ENCODE measurements around the gene LATS1.
"Not testable (repeated sequence)": the region's sequence is repeated elsewhere in the genome, so short reads cannot be mapped to it uniquely, and the experiment has no call there.

LATS1 gene

DNA sequence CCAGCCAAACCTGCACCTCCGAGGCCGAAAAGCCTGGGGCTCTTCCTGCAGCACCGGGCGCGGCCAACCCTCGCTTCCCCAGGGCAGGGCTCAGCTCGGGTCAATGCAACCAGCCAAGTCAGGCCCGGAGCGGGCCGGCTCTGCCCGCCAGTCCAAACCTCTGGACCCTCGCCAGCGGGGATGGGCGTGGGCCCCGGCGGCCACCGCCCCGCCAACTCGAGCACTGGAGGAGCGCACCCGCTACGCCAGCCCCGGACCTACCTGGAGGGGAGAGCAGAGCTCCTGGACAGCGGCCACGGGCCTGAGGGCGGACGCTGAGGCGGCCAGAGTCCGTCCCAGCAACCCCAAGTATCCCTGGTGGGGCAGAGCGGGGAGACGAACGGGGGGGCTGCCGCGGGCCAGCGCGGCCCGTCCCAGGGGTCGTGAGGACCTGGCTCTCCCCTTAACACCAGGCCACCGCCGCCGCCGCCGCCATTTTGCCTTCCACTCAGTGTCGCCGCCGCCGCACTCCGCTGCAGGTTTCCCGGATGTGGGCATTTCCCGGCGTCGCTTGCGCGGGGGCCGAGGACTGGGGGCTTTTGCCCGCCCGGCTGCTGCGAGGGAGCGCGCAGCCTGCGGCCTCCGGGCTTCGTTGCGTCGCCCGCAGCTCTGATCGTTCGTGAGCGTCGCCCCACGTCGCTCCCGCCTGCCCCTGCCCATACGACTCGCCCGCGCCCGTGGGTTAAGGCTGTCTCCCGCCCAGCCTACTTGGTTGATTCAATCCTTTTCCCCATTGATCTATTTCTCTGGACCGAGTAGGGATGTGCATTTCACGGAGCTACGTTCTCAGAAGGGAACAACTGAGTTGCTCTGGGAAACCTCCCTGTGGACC lies at the start of gene LATS1:
TSS of gene LATS1 (minus strand) at position 514 of the 871 bp plus-strand sequence. CDS start 15,975 bp downstream, outside the sequence.
- peak; percentile 90 for DNase-seq

DNA sequence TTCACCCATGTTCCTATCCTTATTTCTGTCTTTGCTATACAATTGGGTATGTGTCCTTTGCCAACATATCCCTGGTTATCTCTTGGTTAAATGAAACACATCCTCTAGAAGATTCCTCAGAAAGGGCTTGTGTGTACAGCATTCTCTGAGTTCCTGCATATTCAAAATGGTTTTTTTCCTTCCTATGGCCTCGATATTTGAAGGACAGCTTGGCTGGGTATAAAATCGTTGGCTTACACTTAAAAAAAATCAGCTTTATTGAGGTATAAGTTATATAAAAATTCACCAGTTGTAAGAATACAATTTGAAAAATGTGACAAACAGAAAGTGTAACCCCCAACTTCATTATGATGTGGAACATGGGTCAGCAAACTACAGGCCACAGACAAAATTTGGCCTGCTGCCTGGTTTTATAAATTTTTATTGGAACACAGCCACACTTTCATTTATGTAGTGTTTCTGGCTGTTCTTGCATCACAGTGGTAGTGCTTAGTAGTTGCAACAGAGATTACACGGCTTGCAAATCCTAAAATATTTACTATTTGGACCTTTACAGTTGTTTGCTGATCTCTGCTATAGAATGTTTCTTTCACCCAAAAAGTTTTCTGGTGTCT lies 48.4 kb upstream of the LATS1 start:
- DNase-seq: no peak

DNA sequence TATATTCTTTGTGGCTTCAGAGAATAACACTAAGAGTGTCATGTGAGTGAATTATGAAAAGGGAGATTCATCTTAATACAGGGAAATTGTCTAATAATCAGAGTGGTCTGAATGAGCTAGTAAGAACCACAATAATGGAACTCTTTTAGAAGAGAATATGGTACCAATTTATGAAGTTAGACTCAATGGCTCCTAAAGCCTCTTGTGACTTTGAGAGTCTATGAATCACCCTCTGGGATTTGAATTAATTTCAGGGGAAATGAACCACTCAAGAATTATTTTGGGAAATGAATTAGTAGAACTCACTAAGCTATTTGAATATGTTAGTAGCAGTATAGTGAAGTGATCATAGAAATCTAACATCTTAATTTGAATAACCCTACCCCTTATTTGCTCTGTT lies 46.0 kb upstream of the LATS1 start:
- DNase-seq: no peak

DNA sequence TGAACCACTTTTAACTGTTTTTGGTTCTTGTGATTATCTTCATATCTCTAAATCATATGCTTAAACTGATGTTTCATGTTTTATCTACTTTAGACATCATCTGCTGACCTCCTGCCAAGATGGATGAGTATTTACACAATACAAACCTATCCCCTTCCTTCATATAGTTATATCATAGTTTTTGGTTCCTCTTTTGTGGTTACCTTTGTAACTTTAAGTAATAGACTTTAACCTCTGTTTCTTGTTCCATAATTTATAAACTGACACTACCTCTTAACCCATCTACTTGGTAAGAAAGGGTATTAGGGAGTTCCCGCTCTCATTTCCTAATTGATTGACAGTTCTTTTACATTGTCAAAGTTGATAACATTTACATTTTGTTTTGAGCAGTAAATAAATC lies 43.5 kb upstream of the LATS1 start:
- DNase-seq: no peak

DNA sequence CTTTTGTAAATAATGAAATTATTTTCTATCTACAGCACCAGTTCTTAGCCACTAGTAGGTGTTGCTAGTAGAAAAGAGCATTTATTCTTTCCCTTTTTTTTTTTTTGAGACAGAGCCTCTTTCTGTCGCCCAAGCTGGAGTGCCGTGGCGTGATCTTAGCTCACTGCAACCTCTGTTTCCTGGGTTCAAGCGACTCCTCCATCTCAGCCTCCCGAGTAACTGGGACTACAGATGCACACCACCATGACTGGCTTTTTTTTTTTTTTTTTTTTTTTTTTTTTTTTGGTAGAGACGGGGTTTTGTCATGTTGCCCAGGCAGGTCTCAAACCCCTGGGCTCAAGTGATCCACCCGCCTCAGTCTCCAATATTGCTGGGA lies 38.3 kb upstream of the LATS1 start:
- no peak for DNase-seq

DNA sequence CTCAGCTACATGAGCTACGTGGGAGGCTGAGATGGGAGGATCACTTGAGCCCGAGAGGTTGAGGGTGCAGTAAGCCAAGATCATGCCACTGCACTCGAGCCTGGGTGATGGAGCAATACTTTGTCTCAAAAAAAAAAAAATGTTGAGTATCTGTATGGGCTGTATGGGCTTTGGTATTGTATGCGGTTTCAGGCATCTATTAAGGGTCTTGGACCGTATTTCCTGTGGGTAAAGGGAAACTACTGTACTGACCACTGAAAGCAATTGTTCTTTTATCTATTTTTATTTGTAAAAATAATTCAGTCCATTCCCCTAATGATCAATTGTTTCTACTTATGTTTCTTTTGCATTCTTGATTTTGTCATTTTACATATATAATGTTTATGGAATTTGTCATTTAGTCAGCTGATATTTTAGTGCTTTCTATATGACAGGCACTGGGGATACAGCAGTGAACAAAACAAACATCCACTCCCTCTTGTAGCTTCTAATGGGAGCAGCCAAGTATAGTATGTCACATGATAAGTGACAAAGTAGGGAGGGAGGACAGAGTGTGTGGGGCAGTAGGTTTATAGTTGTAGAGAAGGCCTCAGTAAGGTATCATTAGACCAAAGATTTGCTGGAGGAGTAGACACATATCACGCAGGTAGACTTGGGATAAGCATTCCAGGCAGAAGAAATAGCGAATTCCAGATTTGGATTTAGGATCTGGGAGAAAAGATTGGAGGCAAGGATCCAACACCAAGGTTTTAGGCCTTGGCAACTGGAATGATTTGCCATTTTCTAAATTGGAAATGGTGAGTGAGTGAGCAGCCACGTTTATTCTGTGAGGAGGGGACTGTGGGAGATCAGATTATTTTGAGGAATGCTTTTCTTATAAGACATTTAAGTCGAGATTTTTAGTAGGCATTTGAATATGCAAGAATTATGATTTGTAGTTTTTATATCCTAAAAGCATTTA lies 37.7 kb upstream of the LATS1 start:
- DNase-seq: no peak

DNA sequence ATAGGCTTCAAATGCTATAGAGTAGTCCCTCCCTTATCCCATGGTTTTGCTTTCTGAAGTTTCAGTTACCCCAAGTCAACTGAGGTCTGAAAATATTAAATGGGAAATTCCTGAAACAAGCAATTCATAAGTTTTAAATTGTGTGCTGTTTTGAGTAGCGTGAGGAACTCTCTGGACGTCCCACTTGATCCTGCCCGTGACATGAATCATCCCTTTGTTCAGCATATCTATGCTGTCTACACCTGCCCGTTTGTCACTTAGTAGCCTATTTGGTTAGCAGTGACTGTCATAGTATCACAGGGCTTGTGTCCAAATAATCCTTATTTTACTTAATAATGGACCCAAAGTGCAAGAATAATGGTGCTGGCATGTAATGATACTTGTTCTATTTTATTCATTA lies 36.6 kb upstream of the LATS1 start:
- DNase-seq: no peak

DNA sequence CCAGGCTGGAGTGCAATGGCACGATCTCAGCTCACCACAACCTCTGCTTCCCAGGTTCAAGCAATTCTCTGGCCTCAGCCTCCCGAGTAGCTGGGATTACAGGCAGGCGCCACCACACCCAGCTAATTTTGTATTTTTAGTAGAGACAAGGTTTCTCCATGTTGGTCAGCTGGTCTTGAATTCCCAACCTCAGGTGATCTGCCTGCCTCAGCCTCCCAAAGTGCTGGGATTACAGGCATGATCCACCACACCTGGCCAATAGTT lies 35.4 kb upstream of the LATS1 start:
- DNase-seq: not testable (repeated sequence)

DNA sequence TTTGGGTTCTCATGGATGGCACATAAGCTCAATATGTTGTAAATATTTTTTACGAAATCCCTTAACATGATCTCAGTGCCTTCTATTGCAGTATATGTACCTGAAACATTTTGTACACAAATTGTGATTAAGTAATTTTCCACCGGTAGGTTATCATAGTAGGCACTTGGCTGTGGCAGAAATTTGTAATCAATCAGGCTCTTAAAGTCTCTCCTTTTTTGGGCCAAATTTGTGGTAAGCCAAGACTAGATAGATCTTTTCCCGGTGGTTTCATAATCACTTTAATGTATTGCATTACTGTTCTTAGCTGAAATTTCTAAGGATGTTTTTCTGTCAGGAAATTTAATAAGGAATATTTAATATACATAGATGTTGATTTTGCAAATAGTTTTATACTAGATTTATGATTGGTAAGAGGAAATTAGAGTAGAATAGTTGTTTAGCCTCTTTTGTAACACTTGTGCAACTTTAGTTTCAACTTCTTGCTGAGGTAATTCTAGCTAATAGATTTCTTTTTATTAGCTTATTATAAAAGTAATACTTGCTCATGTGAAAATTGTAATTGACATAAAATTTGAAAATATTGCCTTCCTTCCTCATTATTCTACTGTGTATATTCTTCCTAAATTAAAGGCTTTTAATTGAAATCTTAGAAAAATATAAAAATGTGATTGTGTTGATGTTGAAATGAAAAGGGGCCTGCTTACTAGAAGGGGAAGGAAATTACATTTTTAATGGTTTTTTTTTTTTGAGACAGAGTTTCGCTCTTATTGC lies 34.9 kb upstream of the LATS1 start:
- DNase-seq: no peak

DNA sequence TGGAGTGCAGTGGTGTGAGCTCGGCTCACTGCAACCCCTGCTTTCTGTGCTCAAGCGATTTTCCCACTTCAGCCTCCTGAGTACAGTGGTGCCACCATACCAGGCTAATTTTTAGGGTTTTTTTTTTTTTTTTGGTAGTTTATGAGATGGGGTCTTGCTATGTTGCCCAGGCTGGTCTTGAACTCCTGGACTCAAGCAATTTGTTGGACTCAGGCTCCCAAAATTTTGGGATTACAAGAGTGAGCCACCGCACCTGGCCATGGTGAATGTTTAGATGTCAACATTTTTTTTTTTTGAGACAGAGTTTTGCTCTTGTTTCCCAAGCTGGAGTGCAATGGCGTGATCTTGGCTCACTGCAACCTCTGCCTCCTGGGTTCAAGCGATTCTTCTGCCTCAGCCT lies 34.0 kb upstream of the LATS1 start:
- not testable (repeated sequence) for DNase-seq

DNA sequence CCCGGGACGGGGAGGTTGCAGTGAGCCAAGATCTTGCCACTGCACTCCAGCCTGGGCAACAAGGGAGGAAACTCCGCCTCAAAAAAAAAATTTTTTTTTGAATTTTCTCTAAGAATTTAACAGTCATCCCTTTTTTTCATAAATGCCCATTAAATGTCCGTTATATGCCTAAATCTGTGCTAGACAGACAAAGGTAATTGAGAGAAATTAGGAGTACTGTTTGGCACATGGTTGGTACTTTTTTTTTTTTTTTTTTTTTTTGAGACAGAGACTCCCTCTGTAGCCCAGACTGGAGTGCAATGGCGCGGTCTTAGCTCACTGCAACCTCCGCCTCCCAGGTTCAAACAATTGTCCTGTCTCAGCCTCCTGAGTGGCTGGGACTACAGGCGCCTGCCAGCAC lies 33.3 kb upstream of the LATS1 start:
- no peak for DNase-seq

DNA sequence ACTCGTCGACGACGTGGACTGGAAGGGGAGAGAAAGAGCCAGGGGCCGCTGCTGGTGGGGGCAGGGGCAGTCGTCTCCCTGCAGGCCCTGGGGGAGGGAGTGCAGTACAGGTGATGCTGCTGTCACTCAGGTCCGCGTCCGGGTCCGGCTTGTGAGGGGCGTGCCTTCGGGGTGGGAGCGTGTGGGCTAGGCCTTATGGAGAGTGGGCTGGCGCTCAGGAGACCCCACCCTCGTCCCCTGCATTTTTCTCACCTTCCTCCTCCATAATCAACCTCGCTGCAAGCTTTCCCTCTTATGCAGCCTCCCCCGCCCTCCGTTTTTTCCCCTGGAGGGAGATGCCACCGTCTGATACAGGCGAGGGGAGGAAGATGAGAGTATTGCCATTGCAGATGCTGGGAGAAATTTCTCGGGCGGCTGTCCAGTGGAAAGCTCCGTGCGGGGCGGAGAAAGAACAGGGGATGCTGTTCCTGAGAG lies 32.3 kb upstream of the LATS1 start:
- peak; percentile 58 for DNase-seq

DNA sequence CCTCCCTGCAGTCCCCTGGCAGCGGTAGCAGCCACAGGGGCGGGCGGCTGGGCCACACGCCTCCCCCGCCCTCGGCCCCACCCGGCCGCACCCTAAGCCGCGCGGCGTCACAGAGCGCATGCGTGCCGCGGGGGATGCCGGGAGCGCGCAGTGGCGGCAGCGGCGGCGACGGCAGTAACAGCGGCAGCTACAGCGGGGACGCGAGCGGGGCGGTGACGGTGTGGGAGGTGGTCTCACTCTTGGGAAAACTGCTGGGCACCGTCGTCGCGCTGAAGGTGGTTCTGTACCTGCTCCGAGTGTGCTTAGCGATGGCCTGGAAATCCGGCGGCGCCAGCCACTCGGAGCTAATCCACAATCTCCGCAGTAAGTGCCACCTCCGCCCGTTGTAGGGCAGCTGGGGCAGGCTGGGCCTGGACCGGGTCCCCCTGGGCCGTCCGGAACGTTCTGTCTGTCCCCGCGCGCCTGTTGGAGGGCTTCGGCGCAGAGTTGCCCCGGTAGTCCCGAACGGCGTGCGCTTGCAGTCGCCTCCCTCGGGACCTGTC lies 31.8 kb upstream of the LATS1 start, which contains the start of gene PCMT1:
TSS of gene PCMT1 (plus strand) at position 148 of the 542 bp plus-strand sequence. CDS start at position 309, 161 bp downstream.
- DNase-seq: peak; percentile 92

DNA sequence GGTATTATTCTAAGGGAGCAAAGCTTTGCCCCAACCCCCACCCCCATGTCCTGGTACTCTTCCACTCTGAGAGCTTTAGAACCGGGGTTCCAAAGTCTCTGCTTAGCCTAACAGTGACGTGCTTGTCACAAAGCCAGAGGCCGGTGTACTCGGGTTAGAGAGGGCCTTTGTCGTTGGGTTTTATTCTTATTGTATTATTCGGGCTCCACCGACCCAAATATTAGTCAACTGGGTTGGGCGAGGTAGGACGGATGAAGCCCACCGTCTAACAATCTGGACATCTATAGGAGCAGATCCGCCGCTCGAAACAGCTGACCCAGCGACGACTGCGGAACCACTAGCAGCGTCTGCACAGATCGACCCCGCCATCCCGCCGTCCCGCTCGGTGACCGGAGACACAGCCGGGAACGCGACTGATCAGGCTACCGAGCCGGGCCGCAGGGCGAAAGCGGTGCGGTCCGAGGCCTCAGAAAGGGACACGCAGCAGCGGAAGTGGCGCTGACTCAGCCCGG lies 31.2 kb upstream of the LATS1 start:
- DNase-seq: not testable (repeated sequence)

DNA sequence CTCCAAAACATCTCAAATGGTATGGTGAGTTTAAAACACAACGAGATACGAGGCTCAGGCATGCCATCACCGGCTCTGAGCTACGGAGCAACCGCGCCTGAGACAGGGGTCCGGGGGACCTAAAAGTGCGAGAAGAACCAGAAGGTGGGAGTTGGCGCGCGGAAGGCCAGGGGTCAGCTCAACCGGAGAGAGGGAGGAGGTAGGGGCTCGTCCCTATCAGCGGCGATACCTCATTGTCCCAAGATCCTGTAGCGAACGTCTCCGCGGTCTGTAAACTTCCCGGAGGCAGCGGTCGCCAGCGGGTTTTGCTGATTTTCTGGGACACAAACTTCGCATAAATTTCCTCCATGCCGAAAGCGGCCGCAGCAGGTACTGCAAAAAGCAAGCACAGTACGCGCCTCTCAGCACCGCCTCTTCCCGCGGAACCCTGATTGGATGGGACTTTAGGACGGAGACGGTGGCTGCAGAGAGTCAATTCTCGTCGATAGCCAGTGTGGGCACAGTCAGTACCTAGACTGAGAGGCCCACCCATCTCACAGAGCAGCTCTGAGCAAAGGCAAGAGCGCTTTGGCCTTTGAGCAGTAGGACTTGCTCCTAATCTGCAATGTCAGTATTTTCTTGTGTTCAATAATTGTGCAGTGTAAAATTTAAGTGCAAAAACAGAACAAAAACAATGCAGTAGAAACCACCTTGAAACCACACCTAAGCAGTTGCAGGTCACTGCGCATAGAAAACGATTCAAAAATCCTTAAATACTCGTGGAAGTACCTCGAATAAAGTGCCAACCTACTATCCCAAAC lies 28.4 kb upstream of the LATS1 start, which contains the start of gene NUP43:
TSS of gene NUP43 (minus strand) at position 383 of the 800 bp plus-strand sequence. CDS start at position 349, 34 bp downstream.
- peak; percentile 94 for DNase-seq

DNA sequence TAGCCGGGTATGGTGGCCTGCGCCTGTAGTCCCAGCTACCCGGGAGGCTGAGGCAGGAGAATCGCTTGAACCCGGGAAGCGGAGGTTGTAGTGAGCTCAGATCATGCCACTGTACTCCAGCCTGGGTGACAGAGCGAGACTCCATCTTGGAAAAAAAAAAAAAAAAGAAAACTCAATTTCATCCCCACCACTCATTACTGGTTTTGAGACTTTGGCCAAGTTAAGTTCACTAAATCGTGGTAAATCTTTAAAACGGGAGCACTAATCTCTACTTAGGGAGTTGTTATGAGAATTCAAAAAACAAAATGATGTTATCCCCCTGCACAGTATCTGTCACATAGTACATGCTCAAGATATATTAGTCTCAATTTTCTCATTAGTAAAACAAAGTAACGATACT lies 27.4 kb upstream of the LATS1 start:
- not testable (repeated sequence) for DNase-seq

DNA sequence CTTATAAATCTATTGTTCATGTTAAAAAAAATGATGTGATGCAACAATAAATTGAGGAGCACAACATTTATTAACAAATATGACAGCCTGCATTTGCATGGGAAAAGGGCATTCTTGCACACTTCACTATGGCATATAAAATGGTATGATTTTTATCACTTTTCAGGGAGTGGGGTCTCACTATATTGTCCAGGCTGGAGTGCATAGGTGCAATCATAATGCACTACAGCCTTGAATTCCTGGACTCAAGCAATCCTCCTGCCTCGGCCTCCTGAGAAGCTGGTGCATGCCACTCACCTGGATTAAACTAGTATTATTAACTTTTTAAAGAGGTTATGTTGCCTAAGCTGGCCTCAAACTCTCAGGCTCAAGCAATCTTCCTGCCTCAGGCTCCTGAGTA lies 17.0 kb upstream of the LATS1 start:
- no peak for DNase-seq

DNA sequence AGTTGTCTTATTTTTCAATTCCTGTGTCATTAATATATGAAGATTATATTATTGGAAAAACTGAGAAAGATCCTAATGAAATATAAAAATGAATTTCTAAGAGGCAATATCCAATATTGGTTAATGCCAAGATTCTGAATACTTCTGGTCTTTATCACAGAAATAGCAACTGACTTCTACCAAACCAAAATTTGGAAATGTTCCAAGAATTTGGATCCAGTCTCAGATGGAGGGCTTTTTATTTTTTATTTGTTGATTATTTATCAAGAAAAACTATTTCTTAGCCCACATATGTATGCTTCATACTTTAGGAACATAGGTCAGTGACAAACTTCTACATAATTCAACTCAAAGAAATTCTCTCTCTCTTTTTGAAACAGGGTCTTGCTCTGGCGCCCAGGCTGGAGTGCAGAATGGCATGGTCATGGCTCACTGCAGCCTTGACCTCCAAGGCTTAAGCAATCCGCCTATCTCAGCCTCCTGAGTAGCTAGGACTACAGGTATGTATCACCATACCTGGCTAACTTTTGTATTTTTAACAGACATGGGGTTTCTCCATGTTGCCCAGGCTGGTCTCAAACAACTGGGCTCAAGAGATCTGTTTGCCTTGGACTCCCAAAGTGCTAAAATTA lies 15.3 kb upstream of the LATS1 start:
- no peak for DNase-seq

DNA sequence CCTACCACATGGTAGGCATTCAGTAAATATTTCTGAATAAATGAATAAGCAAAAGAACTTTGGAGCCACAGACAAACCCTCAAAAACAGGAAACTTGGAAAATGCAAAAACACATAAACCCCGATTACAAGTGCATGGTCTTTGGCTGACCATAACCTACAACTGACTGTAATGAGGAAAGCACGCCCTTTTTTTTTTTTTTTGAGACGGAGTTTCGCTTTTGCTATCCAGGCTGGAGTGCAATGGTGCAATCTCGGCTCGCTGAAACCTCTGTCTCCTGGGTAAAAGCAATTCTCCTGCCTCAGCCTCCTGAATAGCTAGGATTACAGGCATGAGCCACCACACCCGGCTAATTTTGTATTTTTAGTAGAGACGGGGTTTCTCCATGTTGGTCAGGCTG lies 11.9 kb upstream of the LATS1 start:
- DNase-seq: no peak

DNA sequence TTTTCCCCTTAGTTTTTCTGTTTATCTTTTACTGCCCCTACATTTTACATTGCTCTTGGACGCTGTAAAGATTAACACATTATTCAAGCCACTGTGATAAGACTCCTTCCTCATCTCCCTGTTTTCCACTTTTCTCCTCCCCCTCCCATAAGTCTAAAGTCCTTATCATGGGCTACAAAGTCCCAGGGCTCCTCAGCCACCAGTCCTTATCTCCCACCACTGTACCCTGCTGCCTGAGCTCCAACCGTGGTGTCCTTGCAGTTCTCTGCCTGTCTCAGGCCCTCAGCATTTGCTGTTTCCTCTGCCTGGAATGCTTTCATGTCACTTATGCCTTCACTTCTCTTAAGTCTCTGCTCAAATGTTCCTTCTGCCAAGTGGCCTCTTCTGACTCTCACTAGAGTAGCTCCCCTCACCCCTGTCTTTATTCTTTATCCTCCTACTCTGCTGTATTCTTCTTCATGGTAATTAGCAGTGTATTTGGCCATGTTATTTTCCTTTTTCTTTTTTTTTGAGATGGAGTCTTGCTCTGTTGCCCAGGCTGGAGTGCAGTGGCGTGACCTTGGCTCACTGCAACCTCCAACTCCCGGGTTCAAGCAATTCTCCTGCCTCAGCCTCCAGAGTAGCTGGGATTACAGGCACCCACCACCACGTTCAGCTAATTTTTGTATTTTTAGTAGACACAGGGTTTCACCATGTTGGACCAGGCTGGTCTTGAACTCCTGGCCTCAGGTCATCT lies 10.8 kb upstream of the LATS1 start:
- no peak for DNase-seq
